ENCODE data around the gene ERBB4.

The ERBB4 gene

GRCh38 chr2:211329882-211330281 lies 1208.7 kb downstream of the ERBB4 start:
- H3K4me3 ChIP-seq (ENCODE audit: control insufficient read depth, low read depth, low read length), result no peak overlapping the region
- DNase-seq (ENCODE audit: low read depth), result no peak
- TF ChIP-seq CTCF (conservative IDR thresholded peaks at IDR 0.05; ENCODE audit: control insufficient read depth, insufficient read depth, low read depth, low read length), result no peak

- DNase-seq (ENCODE audit: low read depth), result no peak
- H3K4me3 ChIP-seq (ENCODE audit: control insufficient read depth, low read depth, low read length), result no peak overlapping the region
- TF ChIP-seq CTCF (conservative IDR thresholded peaks at IDR 0.05; ENCODE audit: control insufficient read depth, insufficient read depth, low read depth, low read length), result no peak
These were observed 1209.2 kb downstream of the ERBB4 start for GRCh38 chr2:211329421-211329820.

- DNase-seq (ENCODE audit: low read depth), result no peak
These were observed 1210.5 kb downstream of the ERBB4 start for GRCh38 chr2:211328126-211328525.

More at GRCh38 chr2:211328126-211328525, 1210.5 kb downstream of the ERBB4 start:
- TF ChIP-seq CTCF (conservative IDR thresholded peaks at IDR 0.05; ENCODE audit: control insufficient read depth, insufficient read depth, low read depth, low read length), result no peak
- H3K4me3 ChIP-seq (ENCODE audit: control insufficient read depth, low read depth, low read length), result no peak overlapping the region
